GM12878 (cell line): Measurements from ENCODE around the gene TPK1. TPM values are rescaled to one million over a fixed set of nuclear protein-coding genes. Genes with fewer than 3 reads are reported as not detected.

Source experiments
- ATAC-seq: fragments of 200-7000 bp; cut with Tn5 transposase; 3 replicates; pipeline ENCODE4 v1.9.1; 2020; ENCODE audit warnings: mild to moderate bottlenecking, moderate library complexity
- BruUV-seq: library from RNA; stranded (reverse); fragments of 400-500 nt; replicated peaks from 2 replicates; lab custom pipeline; 2021; lab: Mats Ljungman, UMichigan
- CTCF ChIA-PET: fragments of 300-600 bp; sonication (Branson Sonifier 250); formaldehyde crosslinking; extraction: SDS; loops from one replicate; lab custom pipeline; 2021; ENCODE audit warnings: inconsistent platforms; lab: Yijun Ruan, JAX
- POLR2A ChIA-PET: fragments of 350-600 bp; formaldehyde crosslinking; extraction: SDS; loops from one replicate; lab custom pipeline; 2021; ENCODE audit warnings: inconsistent platforms; lab: Charles Lee
- RAD21 ChIA-PET: fragments of 300-600 bp; sonication (Branson Sonifier 250); formaldehyde crosslinking; loops from one replicate; lab custom pipeline; 2023; ENCODE audit warnings: antibody characterized with exemption; ENCODE audit not compliant: unreplicated experiment; lab: Charles Lee
- SMC1A ChIA-PET: fragments of 300-600 bp; sonication (Branson Sonifier 250); formaldehyde crosslinking; loops from one replicate; lab custom pipeline; 2023; ENCODE audit not compliant: unreplicated experiment, uncharacterized antibody; lab: Charles Lee
- DNase-seq: peaks from one replicate; pipeline ENCODE4 v3.0.0-alpha.2; 2011; ENCODE audit warnings: low read depth, low spot score
- FAIRE-seq: peaks from 3 replicates; lab custom pipeline; 2011; peaks lifted over from hg19 to GRCh38; lab: Jason Lieb, UNC
- H2AFZ ChIP-seq: 2 replicates; pipeline ENCODE4 v1.6.0; 2011; ENCODE audit warnings: low read depth, low read length, control low read depth; ENCODE audit not compliant: control insufficient read depth
- H3K27ac ChIP-seq: 2 replicates; pipeline ENCODE4 v1.5.1; 2011; ENCODE audit warnings: control low read depth; ENCODE audit not compliant: control insufficient read depth, insufficient read depth
- H3K27me3 ChIP-seq, 2 experiments: replicated peaks in 1 of 2; 2 replicates each; pipeline versions ENCODE4 v1.6.0 to v1.6.1; 2011; ENCODE audit warnings: low read length in 1 of 2; ENCODE audit not compliant: control insufficient read depth in 2 of 2, insufficient read depth in 2 of 2
- H3K36me3 ChIP-seq, 2 experiments: 2 replicates each; pipeline ENCODE4 v1.5.1; 2011; ENCODE audit warnings: low read length in 1 of 2; ENCODE audit not compliant: control insufficient read depth in 2 of 2, insufficient read depth in 2 of 2
- H3K4me1 ChIP-seq: 2 replicates; pipeline ENCODE4 v1.6.1; 2011; ENCODE audit warnings: mild to moderate bottlenecking, low read length, moderate library complexity, mixed read lengths; ENCODE audit not compliant: control insufficient read depth, insufficient read depth
- H3K4me2 ChIP-seq: 2 replicates; pipeline ENCODE4 v1.6.0; 2011; ENCODE audit warnings: control low read depth; ENCODE audit not compliant: control insufficient read depth, insufficient read depth
- H3K4me3 ChIP-seq: fragments of 200-600 bp; sonication (generic); 2 replicates; pipeline ENCODE4 v1.5.1; 2016
- H3K79me2 ChIP-seq: 2 replicates; pipeline ENCODE4 v1.6.0; 2011; ENCODE audit warnings: low read length; ENCODE audit not compliant: control insufficient read depth, insufficient read depth
- H3K9ac ChIP-seq: 2 replicates; pipeline ENCODE4 v1.8.0; 2011; ENCODE audit warnings: low read length, control low read depth, mixed read lengths; ENCODE audit not compliant: control insufficient read depth, insufficient read depth
- H3K9me3 ChIP-seq: replicated peaks from 3 replicates; pipeline ENCODE4 v1.5.1; 2011; ENCODE audit warnings: mild to moderate bottlenecking, low read length; ENCODE audit not compliant: control insufficient read depth, insufficient read depth
- H4K20me1 ChIP-seq: 2 replicates; pipeline ENCODE4 v1.6.0; 2011; ENCODE audit not compliant: control insufficient read depth, insufficient read depth
- BHLHE40 ChIP-seq, 2 experiments: fragments of 450-650 bp in 1 of 2; IDR thresholded peaks; 2 replicates each; pipeline ENCODE4 v1.6.1; 2011 to 2017; ENCODE audit warnings: low read depth in 2 of 2, borderline replicate concordance in 1 of 2, improper control_type of control experiment in 1 of 2, low read length in 1 of 2, mild to moderate bottlenecking in 1 of 2
- CBX3 ChIP-seq: fragments of 200-600 bp; sonication (generic); IDR thresholded peaks from 2 replicates; pipeline ENCODE4 v1.6.1; 2016; ENCODE audit warnings: low read depth, borderline replicate concordance
- E4F1 ChIP-seq: fragments of 450-650 bp; IDR thresholded peaks from 2 replicates; pipeline ENCODE4 v1.6.1; 2018; ENCODE audit warnings: borderline replicate concordance, mild to moderate bottlenecking; ENCODE audit not compliant: partially characterized antibody
- EED ChIP-seq: sonication (generic); IDR thresholded peaks from 2 replicates; pipeline ENCODE4 v1.6.1; 2016; ENCODE audit warnings: antibody characterized with exemption, low read depth
- ETV6 ChIP-seq, 2 experiments: fragments of 450-650 bp in 1 of 2; IDR thresholded peaks in 1 of 2; conservative IDR thresholded peaks in 1 of 2; 2 replicates each; pipeline ENCODE4 v1.6.1; 2014; ENCODE audit warnings: antibody characterized with exemption in 1 of 2, borderline replicate concordance in 1 of 2, low read depth in 1 of 2, mild to moderate bottlenecking in 1 of 2, moderate library complexity in 1 of 2
- KDM1A ChIP-seq: fragments of 200-600 bp; sonication (generic); IDR thresholded peaks from 2 replicates; pipeline ENCODE4 v1.6.1; 2016; ENCODE audit warnings: borderline replicate concordance
- MTA2 ChIP-seq: fragments of 450-650 bp; IDR thresholded peaks from 2 replicates; pipeline ENCODE4 v1.6.1; 2016; ENCODE audit warnings: low read depth, mild to moderate bottlenecking, moderate library complexity
- NBN ChIP-seq: fragments of 450-650 bp; IDR thresholded peaks from 2 replicates; pipeline ENCODE4 v1.6.1; 2016
- NFYA ChIP-seq: IDR thresholded peaks from 2 replicates; pipeline ENCODE4 v1.6.1; 2011; ENCODE audit warnings: low read depth, mild to moderate bottlenecking, low read length, improper control_type of control experiment, borderline replicate concordance
- NR2C2 ChIP-seq: IDR thresholded peaks from 2 replicates; pipeline ENCODE4 v1.6.1; 2011; ENCODE audit warnings: borderline replicate concordance, low read depth; ENCODE audit not compliant: control insufficient read depth, insufficient read length
- RCOR1 ChIP-seq: conservative IDR thresholded peaks from 2 replicates; pipeline ENCODE4 v1.6.1; 2012; ENCODE audit warnings: low read depth, low read length, improper control_type of control experiment
- STAT1 ChIP-seq: fragments of 450-650 bp; conservative IDR thresholded peaks from 2 replicates; pipeline ENCODE4 v1.6.1; 2014; ENCODE audit warnings: antibody characterized with exemption, mild to moderate bottlenecking
- YY1 ChIP-seq: IDR thresholded peaks from 2 replicates; pipeline ENCODE4 v1.6.1; 2011; ENCODE audit warnings: low read depth, mild to moderate bottlenecking, low read length
- ZNF622 ChIP-seq: fragments of 450-650 bp; IDR thresholded peaks from 2 replicates; pipeline ENCODE4 v1.6.1; 2017; ENCODE audit warnings: mild to moderate bottlenecking, inconsistent platforms
- ZZZ3 ChIP-seq: IDR thresholded peaks from 2 replicates; pipeline ENCODE4 v1.6.1; 2011; ENCODE audit warnings: low read depth; ENCODE audit not compliant: control insufficient read depth, insufficient read length
- WGBS: methylation state at CpG from one replicate; pipeline ENCODE4 v1.1.6; 2016; ENCODE audit warnings: low lambda C conversion rate; ENCODE audit not compliant: insufficient replicate concordance, insufficient coverage; ENCODE audit errors: missing lambda C conversion rate; 5-methylcytosine and 5-hydroxymethylcytosine counted together
- in situ Hi-C: fragments of 300-500 bp; cut with MboI; formaldehyde crosslinking; loops from 9 replicates; pipeline ENCODE4 v1.14.3; 2018; ENCODE audit warnings: mixed read lengths
- intact Hi-C: fragments of 100-400 bp; cut with micrococcal nuclease; formaldehyde crosslinking; loops from one replicate; pipeline ENCODE4 v1.14.2; 2022; ENCODE audit not compliant: unreplicated experiment
- polyA plus RNA-seq, 11 experiments: library from polyadenylated mRNA; depleted of rRNA in 4 of 11; unstranded in 6 of 11; stranded (reverse) in 5 of 11; fragments of >200 nt; fragmentation: Nextera tagmentation in 4 of 11; fragmentation: Illumina TruSeq in 1 of 11; extraction: Ambion mirVana in 4 of 11; extraction: Trizol in 1 of 11; gene quantifications; 1 replicate in 1 of 11; 2 replicates in 10 of 11; pipeline versions ENCODE4 v1.2.1 to v1.2.3, GENCODE V29; 2011 to 2016; ENCODE audit warnings: inconsistent platforms in 2 of 11, missing spikeins in 2 of 11, low read depth in 1 of 11
- total RNA-seq, 4 experiments: library from RNA; depleted of rRNA in 3 of 4; stranded (reverse); fragments of >200 nt in 3 of 4; fragmentation: Illumina TruSeq in 1 of 4; extraction: Trizol in 1 of 4; gene quantifications; 2 replicates each; pipeline versions ENCODE4 v1.2.1 to v1.2.3, GENCODE V29; 2013 to 2021
- TF ChIP-seq, protein P1 (sequence below): fragments of 450-650 bp; IDR thresholded peaks from 2 replicates; pipeline ENCODE4 v1.6.1; 2017; ENCODE audit warnings: borderline replicate concordance

The TPK1 gene
- total and polyA plus RNA-seq, 10 of the 15 experiments (the other 5 are each of a cell fraction or from before 2014, with no cell fraction given) = 7.1 to 19.0 (median 9.3) TPM

GRCh38 chr7:144403102-144403501, 432.8 kb downstream of the TPK1 start:
- CTCF ChIA-PET = no interaction called here
- in situ Hi-C loops (no loop called here), intact Hi-C loops (no loop called here)
- no peak for TF ChIP-seq BHLHE40 (IDR thresholded peaks at IDR 0.05; ENCODE audit: borderline replicate concordance in 1 of 2, low read depth in 2 of 2, low read length in 1 of 2)
- no peak for TF ChIP-seq EED
- TF ChIP-seq ZNF622 = no peak
- no peak for TF ChIP-seq YY1
- TF ChIP-seq KDM1A = no peak
- TF ChIP-seq STAT1 = no peak
- TF ChIP-seq, protein P1, sequence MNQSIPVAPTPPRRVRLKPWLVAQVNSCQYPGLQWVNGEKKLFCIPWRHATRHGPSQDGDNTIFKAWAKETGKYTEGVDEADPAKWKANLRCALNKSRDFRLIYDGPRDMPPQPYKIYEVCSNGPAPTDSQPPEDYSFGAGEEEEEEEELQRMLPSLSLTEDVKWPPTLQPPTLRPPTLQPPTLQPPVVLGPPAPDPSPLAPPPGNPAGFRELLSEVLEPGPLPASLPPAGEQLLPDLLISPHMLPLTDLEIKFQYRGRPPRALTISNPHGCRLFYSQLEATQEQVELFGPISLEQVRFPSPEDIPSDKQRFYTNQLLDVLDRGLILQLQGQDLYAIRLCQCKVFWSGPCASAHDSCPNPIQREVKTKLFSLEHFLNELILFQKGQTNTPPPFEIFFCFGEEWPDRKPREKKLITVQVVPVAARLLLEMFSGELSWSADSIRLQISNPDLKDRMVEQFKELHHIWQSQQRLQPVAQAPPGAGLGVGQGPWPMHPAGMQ = no peak
- no peak for TF ChIP-seq NBN
- TF ChIP-seq E4F1 = no peak
- TF ChIP-seq CBX3 = no peak
- TF ChIP-seq MTA2 = no peak
- no peak for TF ChIP-seq ETV6 (conservative IDR thresholded peaks at IDR 0.05 in 1 of 2, IDR thresholded peaks at IDR 0.05 in 1 of 2; ENCODE audit: borderline replicate concordance in 1 of 2, low read depth in 1 of 2)
- no peak for TF ChIP-seq NFYA
- TF ChIP-seq NR2C2 = no peak
- no peak for TF ChIP-seq ZZZ3
- no peak for TF ChIP-seq RCOR1
- Histone ChIP-seq H3K79me2 (no peaks in the 10 kb centered on the region), H3K4me3 (no peak overlapping the region), H3K27ac (no peak overlapping the region), H4K20me1 (no peaks in the 10 kb centered on the region), H2AFZ (no peak overlapping the region), H3K4me1 (no peaks in the 10 kb centered on the region), H3K27me3 (no peaks in the 10 kb centered on the region), H3K4me2 (no peak overlapping the region), H3K9ac (no peak overlapping the region), H3K36me3 (no peaks in the 10 kb centered on the region), H3K9me3 (no peaks in the 10 kb centered on the region)
- ATAC-seq = no peak
- SMC1A ChIA-PET = interaction anchor here (1.4 kb wide), 1 partner anchor 8 kb away, joined by 3 read pairs; no protein-coding TSS in a partner anchor
- BruUV-seq = no TSS peak
- POLR2A ChIA-PET = no interaction called here
- 85% methylated on average over 5 of the region's 11 CpGs for WGBS
- FAIRE-seq = no peak
- RAD21 ChIA-PET = no interaction called here
- DNase-seq = no peak
